K562 (cell line): ENCODE data around the gene YY1AP1. TPM values are rescaled to one million over a fixed set of nuclear protein-coding genes. Genes with fewer than 3 reads are reported as not detected.

Experiments used
- BRD9 ChIP-seq: fragments of 450-650 bp; IDR thresholded peaks from 2 replicates; pipeline ENCODE4 v1.6.1; 2018; ENCODE audit warnings: low read depth; ENCODE audit not compliant: partially characterized antibody
- BRF2 ChIP-seq: IDR thresholded peaks from 3 replicates; pipeline ENCODE4 v1.6.1; 2011; ENCODE audit warnings: borderline replicate concordance, mild to moderate bottlenecking; ENCODE audit not compliant: insufficient read length, insufficient read depth
- CC2D1A ChIP-seq: fragments of 450-650 bp; IDR thresholded peaks from 2 replicates; pipeline ENCODE4 v1.6.1; 2017; ENCODE audit warnings: mild to moderate bottlenecking
- CREB1 ChIP-seq, 2 experiments: sonication (generic) in 1 of 2; formaldehyde crosslinking in 1 of 2; IDR thresholded peaks; 2 replicates each; pipeline versions ENCODE4 v1.6.1 to v1.8.0; 2012 to 2022; ENCODE audit warnings: inconsistent platforms in 1 of 2, mild to moderate bottlenecking in 1 of 2, missing genetic modification reagents in 1 of 2, moderate library complexity in 1 of 2
- ETS2 ChIP-seq: IDR thresholded peaks from 2 replicates; pipeline ENCODE4 v1.6.1; 2016; ENCODE audit warnings: borderline replicate concordance, missing genetic modification characterization, mild to moderate bottlenecking, moderate library complexity, missing compliant biosample characterization; ENCODE audit not compliant: poor library complexity, severe bottlenecking
- FOXK1 ChIP-seq: sonication (generic); formaldehyde crosslinking; IDR thresholded peaks from 2 replicates; pipeline ENCODE4 v1.8.0; 2022; ENCODE audit warnings: missing genetic modification reagents, mild to moderate bottlenecking, borderline replicate concordance
- HOXB6 ChIP-seq: fragments of 250-450 bp; sonication (Bioruptor Pico); IDR thresholded peaks from 2 replicates; pipeline ENCODE4 v1.5.1; 2022; ENCODE audit warnings: mild to moderate bottlenecking, borderline replicate concordance
- MCM3 ChIP-seq: fragments of 450-650 bp; IDR thresholded peaks from 2 replicates; pipeline ENCODE4 v1.6.1; 2016
- NCOA1 ChIP-seq: fragments of 450-650 bp; IDR thresholded peaks from 2 replicates; pipeline ENCODE4 v1.6.1; 2016; ENCODE audit warnings: low read depth
- NCOR1 ChIP-seq: fragments of 450-650 bp; IDR thresholded peaks from 2 replicates; pipeline ENCODE4 v1.6.1; 2016; ENCODE audit warnings: mild to moderate bottlenecking, moderate library complexity
- NFXL1 ChIP-seq: fragments of 450-650 bp; formaldehyde crosslinking; IDR thresholded peaks from 2 replicates; pipeline ENCODE4 v1.4.0; 2021; ENCODE audit warnings: mild to moderate bottlenecking
- NFYB ChIP-seq: IDR thresholded peaks from 2 replicates; pipeline ENCODE4 v1.6.1; 2011; ENCODE audit warnings: mild to moderate bottlenecking, moderate library complexity; ENCODE audit not compliant: insufficient read length; ENCODE audit errors: extremely low read depth
- PHB ChIP-seq: fragments of 250-450 bp; sonication (Bioruptor Pico); IDR thresholded peaks from 2 replicates; pipeline ENCODE4 v1.5.0; 2021
- PHF21A ChIP-seq: fragments of 450-650 bp; IDR thresholded peaks from 2 replicates; pipeline ENCODE4 v1.6.1; 2017; ENCODE audit warnings: low read depth, borderline replicate concordance
- PRMT5 ChIP-seq: sonication (generic); formaldehyde crosslinking; IDR thresholded peaks from 2 replicates; pipeline ENCODE4 v1.5.0; 2020; ENCODE audit warnings: missing genetic modification reagents
- PTBP1 ChIP-seq: fragments of 200-400 bp; formaldehyde crosslinking; IDR thresholded peaks from 2 replicates; pipeline ENCODE4 v1.6.1; 2017; ENCODE audit warnings: low read depth, low read length
- PTTG1 ChIP-seq: fragments of 450-650 bp; IDR thresholded peaks from 2 replicates; pipeline ENCODE4 v1.6.1; 2016; ENCODE audit warnings: low read depth, mild to moderate bottlenecking, missing genetic modification characterization, missing compliant biosample characterization
- SMARCE1 ChIP-seq: fragments of 450-650 bp; IDR thresholded peaks from 2 replicates; pipeline ENCODE4 v1.7.1; 2016; ENCODE audit warnings: mild to moderate bottlenecking
- TEAD1 ChIP-seq, 2 experiments: fragments of 450-650 bp in 1 of 2; sonication (generic) in 1 of 2; formaldehyde crosslinking; IDR thresholded peaks; 2 replicates each; pipeline versions ENCODE4 v1.4.0 to v1.8.0; 2020 to 2022; ENCODE audit warnings: mild to moderate bottlenecking in 2 of 2, missing genetic modification reagents in 1 of 2
- TRIM25 ChIP-seq: fragments of 450-650 bp; IDR thresholded peaks from 2 replicates; pipeline ENCODE4 v1.7.0; 2016; ENCODE audit warnings: borderline replicate concordance
- TSHZ1 ChIP-seq: fragments of 250-450 bp; sonication (Bioruptor Pico); IDR thresholded peaks from 2 replicates; pipeline ENCODE4 v1.4.0; 2020; ENCODE audit warnings: mild to moderate bottlenecking, moderate library complexity
- ZEB2 ChIP-seq: fragments of 450-650 bp; IDR thresholded peaks from 2 replicates; pipeline ENCODE4 v1.6.1; 2016
- ZNF133 ChIP-seq: fragments of 250-450 bp; sonication (Bioruptor Pico); IDR thresholded peaks from 2 replicates; pipeline ENCODE4 v1.4.0; 2020; ENCODE audit warnings: mild to moderate bottlenecking
- ZNF41 ChIP-seq: fragments of 250-450 bp; sonication (Bioruptor Pico); conservative IDR thresholded peaks from 2 replicates; pipeline ENCODE4 v1.4.0; 2020; ENCODE audit warnings: mild to moderate bottlenecking
- ZNF766 ChIP-seq: fragments of 200-800 bp; sonication (Bioruptor generic); conservative IDR thresholded peaks from 2 replicates; pipeline ENCODE4 v1.6.1; 2016; ENCODE audit warnings: missing genetic modification characterization, missing compliant biosample characterization
- ZSCAN32 ChIP-seq: fragments of 450-650 bp; formaldehyde crosslinking; IDR thresholded peaks from 2 replicates; pipeline ENCODE4 v1.4.0; 2020; ENCODE audit warnings: mild to moderate bottlenecking, moderate library complexity
- polyA plus RNA-seq, 8 experiments: library from polyadenylated mRNA; depleted of rRNA in 4 of 8; stranded (reverse) in 5 of 8; unstranded in 3 of 8; fragments of >200 nt; fragmentation: Nextera tagmentation in 2 of 8; fragmentation: Illumina TruSeq in 1 of 8; extraction: Ambion mirVana in 2 of 8; extraction: Trizol in 1 of 8; gene quantifications; 2 replicates each; pipeline versions ENCODE4 v1.2.1 to v1.2.3, GENCODE V29; 2011 to 2014; ENCODE audit warnings: inconsistent platforms in 1 of 8, missing spikeins in 1 of 8
- total RNA-seq, 7 experiments: library from RNA; depleted of rRNA in 6 of 7; stranded (reverse); fragments of >200 nt in 6 of 7; fragmentation: Illumina TruSeq in 2 of 7; extraction: Trizol in 2 of 7; gene quantifications; 2 replicates each; pipeline versions ENCODE4 v1.2.1 to v1.2.3, GENCODE V29; 2011 to 2021; ENCODE audit warnings: low replicate concordance in 1 of 7

The YY1AP1 gene
- total and polyA plus RNA-seq, 9 of the 15 experiments (the other 6 are each of a cell fraction or from before 2014, with no cell fraction given) = 18.4 to 90.7 (median 42.9) TPM

GRCh38 chr1:155691992-155692528 lies 3.5 kb upstream of the YY1AP1 start (continued):
- TF ChIP-seq TRIM25 (no peak), PRMT5 (no peak), NFYB (no peak), FOXK1 (CRISPR knock-in tag) (no peak), CC2D1A (peak; percentile 51; the same call in 1 of the 2 replicates), BRF2 (no peak), ZEB2 (peak; percentile 77), MCM3 (no peak), ZSCAN32 (CRISPR knock-in tag) (no peak), NCOR1 (peak; percentile 87), TSHZ1 (no peak), BRD9 (peak; percentile 61), PHF21A (no peak), ZNF766 (CRISPR knock-in tag) (no peak), NCOA1 (peak; percentile 67), ZNF41 (no peak), HOXB6 (CRISPR knock-in tag) (no peak), CREB1 (IDR thresholded peaks at IDR 0.05) (no peak), CREB1 (CRISPR knock-in tag; IDR thresholded peaks at IDR 0.05) (peak; percentile 62), PTTG1 (tag) (no peak), PHB (CRISPR knock-in tag) (no peak), TEAD1 (CRISPR knock-in tag; IDR thresholded peaks at IDR 0.05) (peak in 1 of 2 experiments; percentile 94; a peak in 2 of 4 replicates), PTBP1 (no peak), ETS2 (tag) (no peak), ZNF133 (CRISPR knock-in tag) (no peak), SMARCE1 (peak; percentile 76), NFXL1 (CRISPR knock-in tag) (no peak)
